Measurements from ENCODE around the gene NCDN. TPM values are rescaled to one million over a fixed set of nuclear protein-coding genes. Genes with fewer than 3 reads are reported as not detected.
A peak's percentile ranks its signal among the peaks of the same experiment; 100 is the strongest.
"Not testable (repeated sequence)": the region's sequence is repeated elsewhere in the genome, so short reads cannot be mapped to it uniquely, and the experiment has no call there.

The NCDN gene
- total RNA-seq, 1 donor from 2014 or later, result 8.5 TPM

DNA sequence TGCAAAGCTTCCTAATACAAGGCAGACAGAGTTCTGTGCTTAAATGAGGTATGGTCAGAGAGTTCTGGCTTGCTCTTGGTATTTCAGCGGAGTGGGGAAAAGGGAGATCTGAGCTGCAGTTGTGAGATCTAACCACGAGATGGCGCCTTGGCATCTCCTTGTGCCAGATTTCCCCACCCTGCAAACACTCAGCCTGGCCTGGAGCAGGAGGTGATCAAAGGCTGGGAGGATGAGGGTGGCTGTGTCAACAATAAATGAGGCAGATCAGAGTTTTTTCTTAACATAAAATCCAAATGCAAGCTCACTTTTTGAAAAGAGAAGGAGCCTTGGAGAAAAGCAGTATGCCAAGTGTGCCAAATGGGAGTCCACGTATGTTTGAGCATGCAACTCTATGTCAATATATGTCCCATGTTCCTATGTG is 11.4 kb downstream of the NCDN start:
- peak; percentile 66 to 80 for DNase-seq (ENCODE audit: low read depth in 2 of 2)

DNA sequence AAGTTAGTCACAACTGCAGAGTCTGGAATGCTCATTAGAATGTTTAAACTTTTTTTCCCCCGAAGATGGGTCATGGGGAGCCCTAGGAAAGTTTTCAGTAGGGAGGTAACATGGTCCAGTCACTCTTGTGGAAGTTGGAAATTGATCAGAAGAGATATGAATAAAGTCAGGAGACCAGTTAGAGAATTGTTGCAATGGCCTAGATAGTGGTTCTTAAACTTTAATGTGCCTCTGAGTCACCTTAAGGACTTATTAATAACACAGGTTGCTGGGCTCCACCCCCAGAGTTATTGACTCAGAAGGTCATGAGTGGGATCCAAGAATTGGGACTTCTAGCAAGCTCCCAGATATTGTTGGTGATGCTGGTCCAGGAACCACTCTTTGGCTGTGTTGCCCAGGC is 12.3 kb downstream of the NCDN start:
- DNase-seq (ENCODE audit: low read depth in 2 of 2), result no peak

DNA sequence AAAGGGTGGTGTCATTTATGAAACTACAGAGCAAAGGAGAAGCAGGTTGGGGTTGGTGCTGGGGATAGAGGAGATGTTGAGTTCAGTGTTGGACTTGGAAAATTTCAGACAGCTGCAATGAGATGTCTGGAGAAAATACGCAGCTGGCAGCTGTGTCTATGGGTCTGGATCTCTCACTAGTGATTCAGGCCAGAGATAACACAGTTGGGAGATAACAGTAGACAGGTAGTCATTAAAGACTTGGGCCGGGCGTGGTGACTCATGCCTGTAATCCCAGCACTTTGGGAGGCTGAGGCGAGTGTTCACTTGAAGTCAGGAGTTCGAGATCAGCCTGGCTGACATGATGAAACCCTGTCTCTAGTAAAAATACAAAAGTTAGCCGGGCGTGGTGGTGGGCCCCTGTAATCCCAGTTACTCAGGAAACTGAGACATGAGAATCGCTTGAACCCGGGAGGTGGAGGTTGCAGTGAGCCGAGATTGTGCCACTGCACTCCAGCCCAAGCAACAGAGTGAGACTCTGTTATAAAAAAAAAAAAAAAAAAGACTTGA is 13.1 kb downstream of the NCDN start:
- no peak for DNase-seq (ENCODE audit: low read depth in 2 of 2)

DNA sequence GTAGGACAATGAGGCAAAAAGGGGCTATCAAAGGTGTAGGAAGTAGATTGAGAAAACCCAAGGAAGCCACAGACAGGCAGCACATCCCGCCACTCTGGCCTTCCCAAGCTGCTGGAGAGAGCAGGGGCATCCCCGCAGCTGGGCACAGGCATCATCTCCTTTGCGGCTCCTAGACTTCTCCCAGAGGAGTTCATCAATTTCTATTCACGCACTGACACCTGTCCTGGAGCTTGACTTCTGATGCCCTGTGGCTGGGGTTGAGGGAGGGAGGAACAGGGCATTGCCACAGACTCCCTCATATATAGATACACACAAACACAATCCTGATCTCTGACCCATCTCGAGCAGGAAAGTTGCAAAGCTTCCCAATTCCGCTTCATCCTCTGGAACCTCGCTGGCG is 13.7 kb downstream of the NCDN start:
- DNase-seq (ENCODE audit: low read depth in 2 of 2), result no peak

DNA sequence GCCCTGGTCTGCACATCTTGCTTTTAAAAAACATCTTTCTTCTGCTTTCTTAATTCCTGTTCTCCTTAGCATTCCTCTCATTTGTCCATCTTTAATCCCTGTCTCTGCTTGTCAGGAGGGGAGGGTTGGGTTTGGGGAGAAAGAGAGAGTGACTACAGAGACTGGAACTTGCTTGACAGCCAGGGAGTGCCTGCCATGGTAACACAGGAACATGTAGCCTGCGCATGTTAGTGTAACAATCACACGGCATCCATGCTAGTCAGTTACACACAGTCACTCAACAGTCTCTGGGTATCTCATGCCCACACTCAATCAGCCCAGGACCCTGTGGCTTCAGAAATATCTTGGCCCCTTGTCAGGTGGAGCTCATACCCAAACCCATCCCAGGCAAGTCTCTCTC is 14.7 kb downstream of the NCDN start:
- no peak for DNase-seq (ENCODE audit: low read depth in 2 of 2)

DNA sequence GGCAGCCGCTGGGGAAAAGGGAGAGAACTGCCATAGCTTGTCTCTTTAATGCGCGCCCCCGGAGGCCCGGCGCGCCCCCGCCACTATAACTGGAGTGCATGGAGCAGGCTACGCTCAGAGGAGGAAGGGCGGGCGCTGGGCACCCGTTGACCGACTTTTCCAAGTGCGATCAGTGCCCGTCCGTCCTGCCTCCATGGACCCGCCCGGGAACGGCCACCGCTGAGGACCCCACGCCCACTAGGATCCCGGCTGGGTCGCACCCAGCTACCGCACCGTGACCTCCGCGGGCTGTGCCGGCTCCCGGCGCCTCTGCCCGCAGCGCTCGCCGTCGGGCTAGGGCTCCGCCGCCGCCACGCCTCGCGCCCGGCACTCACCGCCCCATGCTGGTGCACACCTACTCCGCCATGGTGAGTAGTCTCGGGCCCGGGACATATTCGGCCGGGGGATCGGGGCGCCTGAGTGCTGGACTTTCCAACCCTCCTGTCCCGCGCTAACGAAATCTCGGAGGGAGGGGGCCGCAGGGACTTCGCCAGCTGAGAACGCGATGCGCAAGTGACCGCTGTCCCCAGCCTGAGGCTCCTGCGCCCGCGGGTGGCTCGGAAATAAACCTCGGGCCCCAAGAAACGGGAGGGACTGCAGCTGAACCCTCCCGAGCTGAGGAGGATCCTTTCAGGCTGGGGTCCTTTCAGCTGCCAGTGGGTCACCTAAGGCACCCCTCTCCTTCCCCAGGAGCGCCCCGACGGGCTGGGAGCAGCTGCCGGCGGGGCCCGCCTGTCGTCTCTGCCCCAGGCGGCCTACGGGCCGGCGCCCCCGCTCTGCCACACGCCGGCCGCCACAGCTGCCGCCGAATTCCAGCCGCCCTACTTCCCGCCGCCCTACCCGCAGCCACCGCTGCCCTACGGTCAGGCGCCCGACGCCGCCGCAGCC is 15.9 kb downstream of the NCDN start, which contains the start of gene TFAP2E:
Gene TFAP2E (plus strand): TSS at position 117 of the 927 bp plus-strand sequence. CDS start 264 bp downstream, at position 381.
- peak; percentile 37 to 59 for DNase-seq (ENCODE audit: low read depth in 2 of 2)

DNA sequence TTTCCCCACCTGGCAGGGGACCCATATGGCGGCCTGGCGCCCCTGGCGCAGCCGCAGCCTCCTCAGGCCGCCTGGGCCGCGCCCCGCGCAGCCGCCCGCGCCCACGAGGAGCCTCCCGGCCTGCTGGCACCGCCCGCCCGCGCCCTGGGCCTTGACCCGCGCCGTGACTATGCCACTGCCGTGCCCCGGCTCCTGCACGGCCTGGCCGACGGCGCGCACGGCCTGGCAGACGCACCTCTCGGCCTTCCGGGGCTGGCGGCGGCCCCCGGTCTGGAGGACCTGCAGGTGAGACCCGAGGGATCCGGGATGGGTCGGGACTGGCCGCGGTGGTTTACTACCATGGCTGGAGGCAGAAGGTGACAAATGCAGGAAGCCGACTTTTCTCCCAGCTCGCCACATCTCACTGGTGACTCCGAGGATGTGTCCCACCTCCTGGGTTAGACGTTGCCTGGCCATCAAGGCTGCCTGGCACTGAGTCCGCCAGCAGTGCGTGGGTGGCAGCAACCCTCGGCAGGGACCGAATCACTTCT is 16.6 kb downstream of the NCDN start:
- no peak for DNase-seq (ENCODE audit: low read depth in 2 of 2)

DNA sequence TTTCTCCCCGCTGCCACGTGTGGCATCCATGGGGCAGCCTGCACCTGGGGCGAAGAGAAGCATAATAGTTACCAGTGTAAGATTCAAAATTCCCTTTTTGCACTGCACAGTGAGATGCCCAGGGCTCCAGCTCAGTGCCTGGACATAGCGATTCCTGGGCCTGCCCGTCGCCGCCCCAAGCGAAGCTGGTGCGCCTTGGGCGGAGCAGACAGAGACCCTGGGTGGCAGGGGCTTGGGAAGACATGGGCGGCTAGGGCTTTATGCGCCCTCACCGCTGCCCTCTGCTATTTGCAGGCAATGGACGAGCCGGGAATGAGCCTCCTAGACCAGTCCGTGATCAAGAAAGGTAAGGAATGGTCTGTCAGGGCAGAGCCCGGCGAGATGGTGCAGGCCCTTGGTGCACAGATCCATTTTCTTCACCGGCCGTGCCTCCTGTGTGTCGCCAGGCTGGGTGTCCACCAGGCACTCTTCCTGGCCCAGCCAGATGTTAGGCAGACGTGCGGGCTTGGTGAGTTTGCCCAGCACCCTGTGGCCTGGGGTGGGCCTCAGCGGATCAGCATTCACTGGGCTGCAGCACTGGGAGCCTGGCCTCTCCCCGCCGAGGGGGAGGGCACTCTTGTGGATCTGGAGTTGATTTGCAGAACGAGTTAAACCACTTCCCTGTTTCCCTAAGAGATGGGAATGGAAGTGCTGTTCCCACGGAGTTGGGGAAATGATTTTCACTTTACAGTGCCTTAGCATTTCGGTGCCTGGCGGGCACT is 17.2 kb downstream of the NCDN start:
- DNase-seq (ENCODE audit: low read depth in 2 of 2), result no peak

DNA sequence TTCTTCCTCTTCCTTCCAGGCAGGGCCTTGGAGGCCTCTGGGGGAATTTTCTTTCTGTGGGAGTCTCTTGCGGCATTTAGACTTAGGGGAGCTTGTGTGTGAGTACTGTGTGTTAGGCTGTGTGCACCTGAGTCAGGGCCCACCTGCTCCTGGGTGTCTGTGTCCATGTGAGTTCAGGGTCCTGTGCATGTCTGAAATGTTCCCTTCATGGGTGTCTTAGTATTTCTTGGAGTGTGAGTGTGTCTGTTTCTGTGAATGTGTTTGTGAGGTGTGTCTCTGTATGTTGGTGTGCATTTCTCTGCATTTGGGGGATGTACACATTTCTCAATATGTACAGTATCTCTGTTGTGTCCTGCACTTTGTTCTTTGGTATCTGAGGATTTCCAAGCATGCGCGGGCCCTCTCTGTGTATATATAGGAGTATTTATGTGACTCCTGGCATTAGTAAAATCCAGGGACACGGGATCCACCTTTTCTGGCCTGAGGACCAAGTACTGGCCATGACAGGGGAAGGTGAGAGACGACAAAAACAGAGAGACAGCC is 17.9 kb downstream of the NCDN start:
- DNase-seq (ENCODE audit: low read depth in 2 of 2), result no peak

DNA sequence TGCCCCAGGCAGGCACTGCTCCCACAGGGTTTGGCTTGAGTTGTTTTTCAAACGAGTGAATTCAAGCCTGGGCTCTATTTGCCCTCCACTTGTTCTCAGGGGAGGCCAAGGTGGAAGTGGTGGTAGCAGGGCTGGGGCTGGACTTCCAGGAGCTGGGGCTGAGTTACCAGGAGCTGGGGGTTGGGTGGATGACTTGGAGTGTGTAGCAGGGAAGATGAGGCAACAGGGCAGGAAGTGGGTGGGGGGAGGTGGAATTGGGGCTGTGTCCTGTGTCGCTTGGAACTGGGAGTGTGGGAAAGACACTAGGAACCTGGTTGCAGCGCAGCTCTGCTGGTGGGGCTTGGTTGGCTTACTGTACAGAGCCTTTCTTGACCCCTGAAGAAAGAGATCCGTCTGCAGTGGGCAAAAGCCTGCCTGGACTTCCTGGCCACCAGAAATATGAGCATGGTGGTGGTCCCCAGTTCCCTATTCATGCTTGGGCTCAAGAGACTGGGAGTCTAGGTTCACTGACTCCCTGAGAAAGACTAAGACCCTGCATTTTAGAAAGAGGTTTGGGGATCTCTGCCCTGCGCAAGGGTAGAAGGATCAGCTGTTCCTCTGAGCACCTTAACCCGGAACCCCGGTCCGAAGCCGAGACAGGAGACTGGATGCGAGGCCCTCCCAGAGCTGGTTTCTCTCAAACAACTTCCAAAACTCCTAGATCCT is 18.6 kb downstream of the NCDN start:
- DNase-seq (ENCODE audit: low read depth in 2 of 2), result no peak

DNA sequence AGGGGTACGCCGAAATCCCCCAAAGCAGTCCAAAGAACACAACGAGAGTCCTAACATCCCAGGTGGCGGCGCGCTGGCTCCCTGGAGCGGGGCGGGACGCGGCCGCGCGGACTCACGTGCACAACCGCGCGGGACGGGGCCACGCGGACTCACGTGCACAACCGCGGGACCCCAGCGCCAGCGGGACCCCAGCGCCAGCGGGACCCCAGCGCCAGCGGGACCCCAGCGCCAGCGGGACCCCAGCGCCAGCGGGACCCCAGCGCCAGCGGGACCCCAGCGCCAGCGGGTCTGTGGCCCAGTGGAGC is 19.1 kb downstream of the NCDN start:
- not testable (repeated sequence) for DNase-seq (ENCODE audit: low read depth in 2 of 2)

DNA sequence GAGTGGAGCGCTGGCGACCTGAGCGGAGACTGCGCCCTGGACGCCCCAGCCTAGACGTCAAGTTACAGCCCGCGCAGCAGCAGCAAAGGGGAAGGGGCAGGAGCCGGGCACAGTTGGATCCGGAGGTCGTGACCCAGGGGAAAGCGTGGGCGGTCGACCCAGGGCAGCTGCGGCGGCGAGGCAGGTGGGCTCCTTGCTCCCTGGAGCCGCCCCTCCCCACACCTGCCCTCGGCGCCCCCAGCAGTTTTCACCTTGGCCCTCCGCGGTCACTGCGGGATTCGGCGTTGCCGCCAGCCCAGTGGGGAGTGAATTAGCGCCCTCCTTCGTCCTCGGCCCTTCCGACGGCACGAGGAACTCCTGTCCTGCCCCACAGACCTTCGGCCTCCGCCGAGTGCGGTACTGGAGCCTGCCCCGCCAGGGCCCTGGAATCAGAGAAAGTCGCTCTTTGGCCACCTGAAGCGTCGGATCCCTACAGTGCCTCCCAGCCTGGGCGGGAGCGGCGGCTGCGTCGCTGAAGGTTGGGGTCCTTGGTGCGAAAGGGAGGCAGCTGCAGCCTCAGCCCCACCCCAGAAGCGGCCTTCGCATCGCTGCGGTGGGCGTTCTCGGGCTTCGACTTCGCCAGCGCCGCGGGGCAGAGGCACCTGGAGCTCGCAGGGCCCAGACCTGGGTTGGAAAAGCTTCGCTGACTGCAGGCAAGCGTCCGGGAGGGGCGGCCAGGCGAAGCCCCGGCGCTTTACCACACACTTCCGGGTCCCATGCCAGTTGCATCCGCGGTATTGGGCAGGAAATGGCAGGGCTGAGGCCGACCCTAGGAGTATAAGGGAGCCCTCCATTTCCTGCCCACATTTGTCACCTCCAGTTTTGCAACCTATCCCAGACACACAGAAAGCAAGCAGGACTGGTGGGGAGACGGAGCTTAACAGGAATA is 19.7 kb downstream of the NCDN start:
- DNase-seq (ENCODE audit: low read depth in 2 of 2), result peak; percentile 37 to 49

DNA sequence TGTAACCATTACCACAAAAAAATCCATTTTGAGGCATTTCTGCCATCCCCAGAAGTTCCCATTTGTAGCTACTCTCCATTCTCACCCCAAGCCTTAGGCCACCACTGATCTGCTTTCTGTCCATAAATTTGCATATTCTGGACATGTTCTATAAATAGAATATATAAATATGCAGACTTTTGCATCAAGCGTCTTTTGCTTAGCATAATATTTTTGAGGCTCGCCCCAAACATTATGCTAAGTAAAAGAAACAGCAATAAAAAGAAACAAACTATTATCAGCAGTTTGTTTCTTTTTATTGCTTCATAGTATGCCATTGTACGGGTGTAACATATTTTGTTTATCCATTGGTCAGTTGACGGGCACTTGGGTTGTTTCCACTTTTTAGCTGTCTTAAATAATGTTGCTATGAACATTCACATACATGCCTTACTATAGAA is 23.4 kb downstream of the NCDN start:
- DNase-seq (ENCODE audit: low read depth in 2 of 2), result no peak

DNA sequence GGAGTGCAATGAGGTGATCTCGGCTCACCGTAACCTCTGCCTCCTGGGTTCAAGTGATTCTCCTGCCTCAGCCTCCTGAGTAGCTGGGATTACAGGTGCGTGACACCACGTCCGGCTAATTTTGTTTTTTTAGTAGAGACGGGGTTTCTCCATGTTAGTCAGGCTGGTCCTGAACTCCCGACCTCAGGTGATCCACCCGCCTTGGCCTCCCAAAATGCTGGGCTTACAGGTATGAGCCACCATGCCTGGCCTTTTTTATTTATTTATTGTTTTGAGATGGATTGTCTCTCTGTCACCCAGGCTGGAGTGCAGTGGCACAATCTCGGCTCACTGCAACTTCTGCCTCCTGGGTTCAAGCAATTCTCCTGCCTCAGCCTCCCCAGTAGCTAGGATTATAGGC is 24.0 kb downstream of the NCDN start:
- not testable (repeated sequence) for DNase-seq (ENCODE audit: low read depth in 2 of 2)

DNA sequence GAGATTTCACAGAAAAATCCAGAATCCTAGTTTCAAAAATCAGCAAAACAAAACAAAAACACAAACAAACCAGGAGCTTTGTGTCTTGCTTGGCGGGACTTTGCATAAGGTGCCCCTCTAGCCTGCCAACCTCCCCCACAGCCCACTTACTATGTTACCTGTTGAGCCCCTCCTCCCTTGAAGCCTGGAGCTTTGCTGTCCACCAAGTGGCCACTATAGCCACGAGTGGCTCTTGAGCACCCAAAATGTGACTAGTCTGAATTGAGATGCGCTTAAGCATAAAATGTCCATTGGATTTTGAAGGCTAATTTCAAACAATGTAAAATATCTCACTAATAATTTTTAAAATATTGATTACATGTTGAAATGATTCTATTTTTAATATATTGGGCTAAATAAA is 27.7 kb downstream of the NCDN start:
- no peak for DNase-seq (ENCODE audit: low read depth in 2 of 2)

DNA sequence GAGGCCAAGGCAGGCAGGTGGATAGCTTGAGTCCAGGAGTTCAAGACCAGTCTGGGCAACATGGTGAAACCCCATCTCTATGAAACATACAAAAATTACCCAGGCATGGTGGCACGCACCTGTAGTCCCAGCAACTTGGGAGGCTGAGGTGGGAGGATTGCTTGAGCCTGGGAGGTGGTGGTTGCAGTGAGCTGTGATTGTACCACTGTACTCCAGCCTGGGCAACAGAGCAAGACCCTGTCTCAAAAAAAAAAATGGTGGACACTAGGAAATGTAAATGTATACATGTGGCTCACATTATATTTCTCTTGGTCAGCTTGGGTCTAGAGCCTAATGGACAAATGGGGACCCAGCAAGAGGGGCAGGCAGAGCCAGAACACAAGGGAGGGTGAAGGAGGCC is 28.2 kb downstream of the NCDN start:
- DNase-seq (ENCODE audit: low read depth in 2 of 2), result not testable (repeated sequence)

DNA sequence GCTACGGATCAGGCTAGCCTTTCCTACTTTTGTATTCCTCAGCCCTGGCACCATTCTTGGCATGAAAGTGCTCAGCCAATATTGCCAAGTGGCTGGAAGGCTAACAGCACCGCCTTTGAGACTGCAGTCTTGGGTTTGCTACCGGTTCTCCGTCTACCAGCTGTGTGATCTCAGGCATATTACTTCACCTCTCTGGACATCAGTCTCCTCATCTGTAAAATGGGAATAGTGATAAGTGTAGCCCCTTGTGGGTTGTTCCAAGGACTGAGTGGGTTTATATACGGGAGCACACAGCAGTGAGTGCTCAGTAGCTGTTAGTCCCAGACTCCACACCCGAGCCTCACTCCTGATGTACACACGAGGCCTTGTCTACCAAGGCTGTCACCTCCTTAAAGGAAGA is 29.2 kb downstream of the NCDN start:
- DNase-seq (ENCODE audit: low read depth in 2 of 2), result no peak

DNA sequence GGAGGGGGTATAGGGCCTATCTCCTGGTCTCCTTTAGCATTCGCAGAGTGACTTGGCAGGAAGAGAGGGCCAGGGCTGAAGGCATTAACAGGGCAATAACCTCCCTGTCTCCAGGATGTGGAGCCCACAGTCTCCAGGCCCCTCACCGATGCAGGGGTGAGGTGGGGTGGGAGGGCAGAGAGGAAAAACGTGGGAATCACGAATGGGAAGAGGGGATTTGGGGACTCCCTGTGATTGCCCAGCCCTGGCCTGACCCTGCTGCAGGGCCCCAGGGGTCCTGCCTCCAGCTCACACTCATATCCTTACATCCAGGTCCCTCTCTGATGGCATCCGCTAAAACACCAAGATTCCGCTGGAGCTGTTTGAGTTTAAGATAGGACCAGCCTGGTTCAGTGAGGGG is 30.1 kb downstream of the NCDN start:
- no peak for DNase-seq (ENCODE audit: low read depth in 2 of 2)

DNA sequence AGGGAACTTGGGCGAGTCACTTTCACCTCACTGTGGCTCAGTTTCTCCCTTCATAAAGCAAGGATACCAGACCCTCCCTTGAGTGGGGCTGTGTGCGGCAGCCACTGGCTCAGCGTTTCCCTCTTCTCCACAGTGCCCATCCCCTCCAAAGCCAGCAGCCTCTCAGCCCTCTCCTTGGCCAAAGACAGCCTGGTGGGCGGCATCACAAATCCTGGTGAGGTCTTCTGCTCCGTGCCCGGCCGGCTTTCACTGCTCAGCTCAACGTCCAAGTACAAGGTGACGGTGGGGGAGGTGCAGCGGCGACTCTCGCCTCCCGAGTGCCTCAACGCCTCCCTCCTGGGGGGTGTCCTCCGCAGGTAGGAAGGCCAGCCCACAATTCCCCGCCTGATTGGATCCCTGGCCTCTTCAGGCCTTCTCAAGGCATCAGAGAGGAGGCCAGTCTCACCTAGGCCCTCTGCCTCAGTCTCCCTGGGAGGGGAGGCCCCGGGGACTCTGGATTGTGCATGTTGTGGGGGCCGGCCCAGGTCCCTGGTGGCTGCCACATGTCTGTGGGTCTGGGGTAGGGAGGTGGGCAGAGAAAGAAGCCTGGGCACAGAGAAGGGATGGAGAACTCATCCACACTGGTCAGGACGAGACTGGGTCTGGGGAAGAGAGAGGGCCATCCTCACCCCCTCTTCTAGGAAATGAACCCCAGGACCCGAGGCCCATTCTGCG is 30.8 kb downstream of the NCDN start:
- no peak for DNase-seq (ENCODE audit: low read depth in 2 of 2)
